DLD1 (cell line): ENCODE data around the gene BIVM.
"Not testable (repeated sequence)": the region's sequence is repeated elsewhere in the genome, so short reads cannot be mapped to it uniquely, and the experiment has no call there.

Source experiments
- in situ Hi-C: cut with HindIII; loops from 2 replicates; pipeline ENCODE4 v1.10.0; 2017; ENCODE audit warnings: low sequenced_read_pairs

BIVM gene, protein sequence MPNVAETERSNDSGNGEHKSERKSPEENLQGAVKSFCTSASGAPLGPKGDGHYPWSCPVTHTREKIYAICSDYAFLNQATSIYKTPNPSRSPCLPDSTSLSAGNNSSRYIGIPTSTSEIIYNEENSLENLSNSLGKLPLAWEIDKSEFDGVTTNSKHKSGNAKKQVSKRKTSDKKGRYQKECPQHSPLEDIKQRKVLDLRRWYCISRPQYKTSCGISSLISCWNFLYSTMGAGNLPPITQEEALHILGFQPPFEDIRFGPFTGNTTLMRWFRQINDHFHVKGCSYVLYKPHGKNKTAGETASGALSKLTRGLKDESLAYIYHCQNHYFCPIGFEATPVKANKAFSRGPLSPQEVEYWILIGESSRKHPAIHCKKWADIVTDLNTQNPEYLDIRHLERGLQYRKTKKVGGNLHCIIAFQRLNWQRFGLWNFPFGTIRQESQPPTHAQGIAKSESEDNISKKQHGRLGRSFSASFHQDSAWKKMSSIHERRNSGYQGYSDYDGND

DNA sequence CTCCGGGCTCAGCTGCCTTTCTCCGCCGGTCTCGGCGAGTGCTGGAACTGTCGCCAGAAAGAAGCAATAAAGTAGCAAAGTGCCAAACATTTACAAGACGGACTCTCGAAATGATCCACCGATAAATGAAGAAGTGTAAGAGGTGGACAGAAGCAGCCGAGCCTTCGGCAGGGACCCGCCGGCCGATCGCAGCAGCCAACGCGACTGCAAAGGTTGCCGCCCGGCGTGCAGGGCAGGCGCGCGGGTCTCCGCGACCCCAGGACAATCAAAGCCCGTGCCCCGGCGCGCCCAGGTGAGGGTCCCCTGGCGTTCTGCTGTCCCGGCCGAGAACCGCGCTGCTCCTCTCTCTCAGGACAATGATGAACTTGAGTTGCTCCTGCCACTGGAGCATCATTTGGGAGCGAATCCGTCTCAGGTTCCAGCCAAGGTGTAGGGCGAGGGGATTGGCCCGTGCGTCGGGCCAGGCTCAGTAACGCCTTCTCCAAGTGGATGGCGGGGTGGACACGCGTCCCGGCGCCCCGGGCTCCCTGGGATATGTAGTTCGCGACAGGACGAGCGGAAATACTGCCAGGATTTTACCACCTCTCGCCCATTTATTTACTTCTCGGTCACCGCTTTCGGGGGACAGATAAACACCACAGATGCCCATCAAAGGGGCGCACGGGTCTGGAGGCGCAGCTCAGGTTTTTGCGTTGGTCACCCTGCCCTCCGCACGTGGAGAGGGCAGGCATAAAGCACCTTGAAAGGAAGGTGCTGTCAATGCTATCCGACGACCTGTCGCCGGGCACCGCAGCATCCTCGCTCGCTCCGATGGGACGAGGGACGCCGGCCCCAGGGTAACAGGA lies at the start of gene BIVM, which contains the start of gene POGLUT2:
Gene BIVM (plus strand): TSS at position 539 of the 845 bp plus-strand sequence. CDS start 8,149 bp downstream, outside the sequence.
Gene POGLUT2 (minus strand): TSS at position 396 of the 845 bp plus-strand sequence. CDS start 306 bp downstream, at position 90.
- in situ Hi-C loops: no loop called here

DNA sequence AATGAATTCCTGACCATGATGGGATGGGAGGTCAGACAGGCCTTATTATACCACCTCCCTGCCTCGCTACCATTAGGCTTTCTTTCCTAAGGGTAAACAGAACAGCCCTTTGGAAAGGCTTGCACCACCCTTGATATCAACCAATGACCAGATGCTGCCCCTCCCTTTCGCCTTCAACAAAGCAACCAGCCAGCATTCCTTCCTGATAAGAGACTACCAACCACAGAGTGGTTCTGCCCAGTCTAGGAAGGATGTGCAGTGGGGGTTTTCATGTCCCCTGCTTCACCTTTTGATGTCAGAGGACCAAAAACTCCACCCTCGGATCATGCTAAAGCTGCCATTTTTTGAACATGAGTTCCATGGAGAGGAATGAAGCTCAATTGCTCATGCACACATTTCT lies 47.0 kb upstream of the BIVM start:
- in situ Hi-C loops: no loop called here

DNA sequence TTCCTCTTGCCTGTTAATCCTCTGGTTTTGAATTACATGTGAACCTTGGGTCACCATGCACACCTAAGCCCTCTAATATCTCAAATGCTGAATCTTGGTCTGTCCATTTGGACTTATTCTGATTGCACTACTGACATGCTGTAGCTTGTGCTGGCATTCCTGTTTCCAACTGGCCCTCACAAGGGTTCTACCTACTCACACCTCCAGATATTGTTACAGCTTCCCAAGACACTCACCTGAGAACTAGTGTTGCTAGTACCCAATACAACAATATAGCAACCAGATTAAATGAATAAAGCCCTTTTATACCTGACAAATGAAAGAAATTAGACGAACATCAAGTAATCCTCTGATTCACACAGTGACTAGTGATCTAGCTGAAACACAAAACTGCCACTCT lies 41.9 kb upstream of the BIVM start:
- in situ Hi-C loops: no loop called here

DNA sequence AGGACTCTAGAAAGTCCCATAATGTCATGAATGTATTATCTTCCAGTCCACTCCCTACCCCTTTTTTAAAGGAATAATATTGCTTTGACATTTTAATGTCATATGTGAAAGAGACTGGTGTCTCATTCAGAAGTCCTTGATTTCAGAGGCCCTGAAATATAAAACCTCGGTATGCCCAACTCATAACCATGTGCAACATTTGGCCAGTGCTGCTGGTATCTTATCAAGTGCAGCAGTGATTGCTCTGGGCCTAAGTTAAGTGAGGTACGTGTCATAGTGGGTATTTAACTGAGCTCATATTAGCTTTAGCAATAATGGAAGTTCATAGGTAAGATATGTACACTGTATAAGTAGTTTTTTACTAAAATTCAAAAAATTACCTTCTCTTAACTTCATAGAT lies 40.1 kb upstream of the BIVM start:
- in situ Hi-C loops: no loop called here

DNA sequence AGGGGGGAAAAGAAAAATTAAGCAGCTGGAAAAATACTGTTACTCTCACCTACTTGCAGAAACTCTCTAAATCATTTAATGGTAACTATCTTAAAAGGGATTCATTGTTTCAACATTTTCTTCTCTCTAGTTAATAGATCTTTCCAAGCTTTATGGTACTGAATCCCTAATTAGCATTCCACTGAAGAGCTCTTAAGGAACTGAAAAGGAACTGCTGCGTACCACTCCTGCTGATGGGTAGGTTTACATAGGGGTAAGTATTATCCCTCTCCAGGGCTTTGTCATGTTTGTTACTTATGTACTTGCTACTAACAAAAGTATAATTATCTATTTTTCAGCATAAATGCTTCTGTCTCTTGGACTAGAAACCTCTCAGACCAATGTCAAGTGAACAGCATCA lies 37.8 kb upstream of the BIVM start:
- in situ Hi-C loops: no loop called here

DNA sequence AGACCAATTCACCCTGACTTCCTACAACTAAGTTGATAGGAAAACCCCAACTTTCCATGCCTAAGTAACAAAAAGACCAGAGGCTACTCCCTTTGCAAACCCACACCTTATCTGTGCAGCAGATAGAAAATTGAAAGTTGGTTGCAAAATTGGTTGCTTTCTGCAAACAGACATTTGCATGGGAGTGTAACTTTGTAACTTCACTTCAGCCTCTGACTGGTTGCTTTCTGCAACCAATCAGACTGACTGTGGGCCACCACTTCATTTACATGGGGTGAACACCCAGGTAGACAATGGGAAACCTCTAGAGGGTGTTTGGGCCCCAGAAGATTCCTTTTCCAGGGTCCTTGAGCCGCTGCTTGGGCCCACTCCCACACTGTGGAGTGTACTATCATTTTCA lies 35.2 kb upstream of the BIVM start:
- in situ Hi-C loops: no loop called here

DNA sequence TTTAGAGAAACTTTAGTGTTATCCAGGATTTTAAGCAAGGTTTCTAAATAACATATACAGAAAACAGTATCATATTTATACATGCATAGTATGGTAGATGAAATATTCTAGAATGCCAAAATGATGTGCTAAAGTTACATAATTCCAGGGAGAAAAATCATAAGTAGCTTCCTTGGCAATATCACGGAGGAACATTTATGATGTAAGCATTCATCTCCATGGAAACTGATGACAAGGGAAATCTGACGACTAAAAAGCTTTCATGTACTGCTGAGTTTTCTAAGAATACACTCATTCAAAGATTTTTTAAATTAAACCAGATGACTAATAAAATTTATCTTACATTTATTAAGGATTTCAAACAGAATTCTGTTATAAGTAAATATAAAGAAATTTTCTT lies 30.0 kb upstream of the BIVM start:
- in situ Hi-C loops: no loop called here

DNA sequence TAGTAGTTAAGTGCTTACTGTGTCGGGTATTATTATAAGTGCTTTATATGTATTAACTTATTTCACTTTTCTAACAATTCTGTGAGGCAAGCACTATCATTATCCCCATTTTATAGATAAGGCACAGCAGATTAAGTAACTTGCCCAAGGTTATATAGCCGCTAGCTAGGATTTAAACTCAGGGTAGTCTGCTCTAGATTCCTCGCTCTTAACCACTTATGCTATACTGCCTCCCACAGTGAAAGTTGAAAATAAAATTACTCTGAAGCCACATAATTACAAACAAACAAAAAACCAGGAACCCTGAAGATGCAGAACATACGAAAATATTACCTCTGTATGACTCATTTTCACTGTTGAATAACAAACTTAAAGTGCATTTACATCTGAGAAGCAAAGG lies 29.2 kb upstream of the BIVM start:
- in situ Hi-C loops: no loop called here

DNA sequence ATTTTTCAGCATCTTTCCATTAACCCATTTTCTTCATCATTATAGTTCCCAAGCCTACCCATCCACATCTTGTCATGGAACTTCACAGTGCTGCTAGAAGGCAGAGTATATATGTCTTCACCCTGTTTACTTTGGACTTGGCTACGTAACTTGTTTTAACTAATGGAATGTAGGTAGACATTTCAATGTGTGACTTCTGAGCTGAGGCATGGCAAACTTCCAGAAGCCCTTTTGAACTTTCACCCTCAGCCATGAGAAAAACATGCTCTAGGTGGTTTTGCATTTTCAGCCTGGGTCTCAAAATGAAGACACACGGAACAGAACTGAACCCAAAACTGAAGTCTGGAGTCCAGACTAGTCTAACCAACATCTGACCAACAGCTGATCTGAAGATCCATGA lies 28.5 kb upstream of the BIVM start:
- in situ Hi-C loops: no loop called here

DNA sequence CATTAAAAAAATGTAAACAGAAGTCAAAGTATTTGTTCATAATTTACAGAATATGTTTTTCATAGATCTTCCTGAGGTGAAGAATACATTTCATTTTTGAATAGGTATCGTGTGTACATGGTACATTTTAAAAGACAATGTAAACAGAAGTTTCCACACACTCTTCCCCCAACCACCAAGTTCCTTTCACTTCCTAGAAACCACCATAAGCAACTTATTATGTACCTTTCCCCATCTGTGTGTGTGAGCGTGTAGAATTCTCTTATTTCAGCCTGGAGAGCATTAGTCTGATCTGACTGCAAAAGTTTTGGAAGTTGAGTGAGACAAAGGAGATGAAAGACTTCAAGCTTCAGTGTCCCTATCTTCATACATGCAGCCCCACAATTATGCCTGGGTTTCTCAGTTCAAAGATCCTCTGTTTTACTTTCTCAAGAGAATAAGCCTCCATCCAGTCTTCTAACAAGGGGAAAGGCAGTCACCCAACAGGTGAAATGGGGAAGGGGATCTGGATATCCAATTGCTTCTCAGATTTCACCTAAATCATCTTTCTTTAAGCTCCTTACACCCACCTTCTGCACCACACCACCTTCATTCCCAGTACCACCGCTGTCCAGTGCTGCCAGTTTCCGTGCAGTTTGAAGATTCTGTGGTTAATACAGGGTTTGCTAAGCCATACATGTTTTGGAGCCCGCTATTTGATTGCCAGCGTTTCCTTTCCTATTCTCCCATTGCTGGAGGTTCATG lies 27.4 kb upstream of the BIVM start:
- in situ Hi-C loops: no loop called here

DNA sequence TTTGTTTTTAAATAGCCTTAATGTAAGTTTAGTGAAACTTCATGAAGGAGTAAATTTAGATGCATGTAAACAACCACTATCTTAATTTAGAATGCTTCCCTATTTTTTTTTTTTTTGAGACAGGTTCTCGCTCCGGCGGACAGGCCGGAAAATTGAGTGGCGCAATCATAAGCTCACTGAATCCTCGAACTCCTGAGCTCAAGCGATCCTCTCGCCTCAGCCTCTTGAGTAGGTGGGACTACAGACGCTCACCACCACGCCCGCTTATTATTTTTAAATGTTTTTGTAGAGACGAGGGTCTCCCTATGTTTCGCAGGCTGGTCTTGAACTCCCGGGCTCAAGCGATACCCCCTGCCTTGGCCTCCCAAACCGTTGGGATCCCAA lies 26.9 kb upstream of the BIVM start:
- in situ Hi-C loops: no loop called here

DNA sequence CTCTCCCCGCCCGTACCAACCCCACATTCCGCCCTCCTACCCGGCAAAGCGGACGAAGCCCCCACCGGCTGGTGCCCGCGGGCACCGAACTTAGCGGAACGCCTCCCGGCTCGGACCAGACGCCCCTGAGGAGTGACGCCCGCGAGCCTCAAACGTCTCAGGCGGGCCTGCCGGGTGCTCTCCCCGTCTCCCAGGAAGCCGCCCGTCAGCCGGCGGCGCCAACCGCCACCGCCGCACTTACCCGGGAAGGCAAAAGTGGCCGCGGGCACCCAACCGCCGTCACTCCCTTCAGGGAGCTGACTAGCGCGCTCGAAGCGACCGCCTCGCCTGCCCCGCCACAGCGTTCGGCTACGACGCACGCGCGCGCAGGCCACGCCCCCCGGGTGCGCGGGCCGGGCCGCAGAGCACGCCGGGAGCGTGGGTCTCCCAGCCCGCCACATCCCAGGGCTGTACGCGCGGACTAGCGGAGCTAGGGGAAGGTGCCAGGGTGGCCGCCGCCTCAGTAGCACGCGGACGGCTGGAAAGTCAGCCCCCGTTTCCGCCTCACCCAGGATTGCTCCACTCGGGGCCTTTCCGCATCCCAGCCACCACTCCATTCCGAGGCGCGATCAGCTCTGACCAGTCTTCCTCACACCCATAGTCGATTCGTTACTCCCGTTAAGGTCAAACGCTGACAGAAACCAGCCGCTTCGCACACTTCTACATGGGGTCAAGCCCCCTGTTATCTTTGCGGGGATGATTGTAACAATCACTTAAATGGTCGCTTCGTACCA lies 25.3 kb upstream of the BIVM start, which contains the start of gene TEX30:
Gene TEX30 (minus strand): TSS at position 346 of the 773 bp plus-strand sequence. CDS start 3,760 bp downstream, outside the sequence.
- in situ Hi-C loops: no loop called here

DNA sequence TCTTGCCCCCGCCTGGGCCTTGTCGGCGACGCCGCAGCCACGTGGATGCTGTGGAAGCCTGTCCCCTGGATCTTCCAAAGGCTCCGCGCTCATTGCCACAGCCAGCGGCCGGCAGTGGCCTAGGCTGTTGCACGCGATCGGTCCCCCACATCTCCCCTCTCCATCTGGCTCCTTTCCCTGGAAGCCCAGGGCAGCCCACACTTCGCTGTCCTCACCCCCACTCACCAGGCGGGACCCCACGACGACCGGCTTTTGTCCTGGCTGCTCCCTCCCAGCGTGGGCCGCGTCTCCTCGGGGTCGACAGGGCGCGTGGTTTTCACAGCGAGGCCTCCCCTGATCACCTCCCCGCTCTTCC lies 24.7 kb upstream of the BIVM start:
- in situ Hi-C loops: no loop called here

DNA sequence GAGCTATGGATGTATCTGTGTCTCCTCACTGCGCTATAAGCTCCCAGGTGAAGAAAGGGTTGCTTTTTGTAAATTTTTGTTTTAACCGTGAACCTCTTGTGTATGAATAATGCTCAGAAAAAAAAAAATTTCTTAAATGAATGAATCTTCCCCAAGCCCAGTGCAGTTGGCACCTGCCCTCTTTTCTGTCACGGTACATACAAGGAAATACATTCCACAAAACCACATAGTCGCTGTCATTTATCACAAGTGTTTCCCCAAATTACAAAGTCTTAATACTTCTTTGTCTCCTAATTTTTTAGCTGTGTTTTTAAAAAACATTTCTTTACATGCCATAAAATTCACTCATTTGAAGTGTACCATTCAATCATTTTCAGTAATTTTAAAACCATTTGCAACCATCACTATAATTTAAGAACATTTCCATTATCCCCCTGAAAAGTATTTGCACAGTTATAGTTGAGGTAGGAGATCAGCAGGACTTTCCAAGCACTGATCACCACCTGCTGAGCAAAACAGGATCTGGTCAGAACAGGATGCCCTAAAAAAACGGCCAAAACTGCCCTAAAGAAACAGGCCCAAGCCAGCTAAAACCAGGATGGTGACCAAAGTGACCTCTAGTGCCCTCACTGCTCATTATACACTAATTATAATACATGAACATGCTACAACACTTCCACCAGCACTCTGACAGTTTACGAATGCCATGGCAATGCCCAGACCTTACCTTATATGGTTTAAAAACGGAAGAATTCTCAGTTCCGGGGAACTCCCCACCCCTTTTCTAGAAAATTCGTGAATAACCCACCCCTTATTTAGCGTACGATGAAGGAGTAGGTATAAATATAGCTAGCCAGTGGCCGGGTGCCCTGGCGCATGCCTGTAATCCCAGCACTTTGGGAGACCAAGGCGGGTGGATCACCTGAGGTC lies 24.1 kb upstream of the BIVM start:
- in situ Hi-C loops: no loop called here

DNA sequence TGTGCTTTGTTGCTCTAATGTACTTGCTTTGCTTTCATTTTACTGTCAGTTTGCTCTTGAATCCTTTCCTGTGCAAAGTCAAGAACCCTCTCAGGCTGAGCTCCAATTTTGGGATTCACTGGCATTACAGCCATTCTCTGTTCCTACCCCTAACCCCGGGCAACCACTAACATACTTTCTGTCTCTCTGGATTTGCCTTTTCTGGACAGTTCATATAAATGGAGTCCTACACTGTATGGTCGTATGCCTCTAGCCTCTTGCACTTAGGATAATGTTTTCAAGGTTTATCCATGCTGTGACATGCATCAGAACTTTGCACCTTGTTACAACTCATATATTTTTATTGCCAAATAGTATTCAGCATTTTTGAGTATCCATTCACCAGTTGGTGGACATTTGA lies 22.6 kb upstream of the BIVM start:
- in situ Hi-C loops: no loop called here

DNA sequence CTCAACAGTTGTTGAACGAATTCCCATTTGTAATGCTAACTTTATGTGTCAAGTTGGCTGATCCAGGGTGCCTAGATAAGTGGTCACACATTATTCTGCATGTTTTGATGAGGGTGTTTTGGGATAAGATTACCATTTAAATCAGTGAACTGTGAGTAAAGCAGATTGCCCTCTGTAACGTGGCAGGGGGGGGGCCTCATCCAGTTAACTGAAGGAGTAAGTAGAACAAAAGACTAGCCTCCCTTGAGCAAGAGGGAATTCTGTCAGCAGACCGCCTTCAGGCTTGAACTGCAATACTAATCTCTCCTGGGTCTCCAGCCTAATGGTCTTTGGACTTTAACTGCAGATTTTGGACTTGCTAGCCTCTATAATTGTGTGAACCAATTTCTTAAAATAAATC lies 21.2 kb upstream of the BIVM start:
- in situ Hi-C loops: no loop called here

DNA sequence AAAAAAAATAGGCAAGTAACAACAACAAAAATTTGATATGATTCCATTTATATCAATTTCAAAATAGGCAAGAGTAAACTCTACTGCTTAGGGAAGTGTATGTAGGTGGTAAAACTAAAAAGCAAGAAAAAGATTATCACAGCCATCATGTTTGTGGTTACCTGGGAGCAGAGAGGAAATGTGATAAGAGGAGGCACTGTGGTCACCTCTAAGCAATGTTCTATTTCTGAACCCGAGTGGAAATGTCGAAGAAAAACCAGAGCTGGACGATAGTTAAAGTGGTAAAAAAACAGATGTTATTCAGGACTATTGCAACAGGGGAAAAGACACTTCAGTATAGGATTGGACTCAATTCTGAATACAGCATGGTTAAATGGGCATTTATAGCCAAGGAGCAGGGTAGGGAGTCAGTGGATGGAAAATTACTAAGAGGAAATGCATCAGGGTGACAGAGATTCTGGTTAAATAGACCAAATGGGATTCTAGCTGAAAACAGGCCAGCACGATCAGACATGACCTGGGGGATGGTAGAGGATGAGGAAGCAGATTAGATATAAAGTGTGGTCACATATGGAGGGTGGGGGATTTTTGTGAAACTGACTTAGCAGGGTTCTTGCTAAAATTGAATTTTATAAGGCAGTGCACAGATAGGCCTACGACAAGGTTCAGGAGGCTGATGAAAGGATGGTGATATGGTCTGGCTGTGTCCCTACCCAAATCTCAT lies 19.3 kb upstream of the BIVM start:
- in situ Hi-C loops: no loop called here

DNA sequence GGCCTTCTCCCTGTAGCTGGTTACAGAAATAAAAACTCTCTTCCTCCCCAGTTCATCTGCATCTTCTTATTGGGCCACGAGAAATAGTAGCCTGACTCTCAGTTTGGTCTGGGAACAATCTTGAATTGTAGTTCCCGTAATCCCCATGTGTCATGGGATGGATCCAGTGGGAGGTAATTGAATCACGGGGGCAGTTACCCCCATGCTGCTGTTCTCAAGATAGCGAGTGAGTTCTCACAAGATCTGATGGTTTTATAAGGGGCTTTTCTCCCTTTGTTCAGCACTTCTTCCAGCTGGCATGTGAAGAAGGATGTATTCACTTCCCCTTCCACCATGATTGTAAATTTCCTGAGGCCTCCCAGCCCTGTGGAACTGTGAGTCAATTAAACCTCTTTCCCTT lies 18.3 kb upstream of the BIVM start:
- in situ Hi-C loops: not testable (repeated sequence)

DNA sequence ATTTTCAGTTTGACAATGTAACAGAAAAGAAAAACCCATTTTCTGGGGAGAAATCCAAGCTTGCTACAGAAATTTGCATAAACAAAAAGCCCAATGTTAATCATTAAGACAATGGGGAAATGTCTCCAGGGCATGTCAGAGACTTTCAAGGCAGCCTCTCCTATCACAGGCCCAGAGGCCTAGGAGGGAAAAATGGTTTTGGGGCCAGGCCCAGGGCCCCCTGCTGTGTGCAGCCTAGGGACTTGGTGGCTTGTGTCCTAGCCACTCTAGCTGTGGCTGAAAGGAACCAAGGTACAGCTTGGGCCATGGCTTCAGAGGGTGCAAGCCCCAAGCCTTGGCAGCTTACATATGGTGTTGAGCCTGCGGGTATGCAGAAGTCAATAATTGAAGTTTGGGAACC lies 17.3 kb upstream of the BIVM start:
- in situ Hi-C loops: no loop called here
